ENCODE data around the gene ABHD6. TPM values are rescaled to one million over a fixed set of nuclear protein-coding genes. Genes with fewer than 3 reads are reported as not detected.
A peak's percentile ranks its signal among the peaks of the same experiment; 100 is the strongest.
"Not testable (repeated sequence)": the region's sequence is repeated elsewhere in the genome, so short reads cannot be mapped to it uniquely, and the experiment has no call there.

ABHD6 gene
- total RNA-seq, 1 donor from 2014 or later, result 5.9 TPM

GRCh38 chr3:58321791-58322190 is 84.2 kb downstream of the ABHD6 start:
- no peak for DNase-seq (ENCODE audit: low read depth, low spot score)

- no peak for DNase-seq (ENCODE audit: low read depth, low spot score)
Measured at GRCh38 chr3:58322793-58323192, 85.2 kb downstream of the ABHD6 start.

- no peak for DNase-seq (ENCODE audit: low read depth, low spot score)
Measured at GRCh38 chr3:58323529-58324390, 86.2 kb downstream of the ABHD6 start.

DNA sequence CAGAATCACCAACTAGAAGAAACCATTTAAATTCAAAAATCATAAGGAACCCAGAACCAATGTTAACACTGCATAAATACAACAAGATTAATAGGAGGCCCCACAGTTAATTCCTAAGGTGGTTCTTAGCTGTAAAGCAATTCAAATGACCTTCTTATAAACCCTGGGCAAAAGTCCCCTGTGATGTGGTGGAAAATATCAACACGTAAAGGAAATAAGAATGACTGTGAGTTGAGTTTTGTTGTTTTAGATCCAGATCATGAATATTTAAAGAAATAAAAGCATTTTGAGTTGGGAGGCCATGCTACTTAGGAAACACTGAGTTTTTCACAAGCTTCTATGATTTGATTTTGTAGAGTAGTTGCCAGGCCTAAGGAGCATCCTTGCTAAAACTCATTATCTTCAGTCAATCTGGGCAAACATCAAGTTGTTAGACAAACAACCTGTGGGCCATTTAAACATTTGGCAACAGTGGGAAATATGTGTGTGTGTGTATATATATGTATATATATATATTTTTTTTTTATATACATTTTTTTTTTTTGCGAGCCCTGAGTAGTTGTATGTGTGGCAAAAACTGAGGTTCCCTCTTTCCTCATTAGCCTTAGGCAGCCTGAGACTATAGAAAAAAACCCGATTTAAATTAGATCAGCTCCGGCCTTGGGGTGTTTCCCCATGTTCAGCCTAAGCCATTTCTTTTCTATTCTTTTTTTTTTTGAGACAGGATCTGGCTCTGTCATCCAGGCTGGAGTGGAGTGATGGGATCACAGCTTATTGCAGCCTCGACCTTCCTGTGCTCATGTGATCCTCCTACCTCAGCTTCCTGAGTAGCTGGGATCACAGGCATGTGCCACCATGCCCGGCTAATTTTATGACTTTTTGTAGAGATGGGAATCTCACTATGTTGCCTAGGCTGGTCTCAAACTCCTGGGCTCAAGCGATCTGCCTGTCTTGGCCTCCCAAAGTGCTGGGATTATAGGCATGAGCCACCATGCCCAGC is 87.1 kb downstream of the ABHD6 start:
- DNase-seq (ENCODE audit: low read depth, low spot score), result peak; percentile 49

DNA sequence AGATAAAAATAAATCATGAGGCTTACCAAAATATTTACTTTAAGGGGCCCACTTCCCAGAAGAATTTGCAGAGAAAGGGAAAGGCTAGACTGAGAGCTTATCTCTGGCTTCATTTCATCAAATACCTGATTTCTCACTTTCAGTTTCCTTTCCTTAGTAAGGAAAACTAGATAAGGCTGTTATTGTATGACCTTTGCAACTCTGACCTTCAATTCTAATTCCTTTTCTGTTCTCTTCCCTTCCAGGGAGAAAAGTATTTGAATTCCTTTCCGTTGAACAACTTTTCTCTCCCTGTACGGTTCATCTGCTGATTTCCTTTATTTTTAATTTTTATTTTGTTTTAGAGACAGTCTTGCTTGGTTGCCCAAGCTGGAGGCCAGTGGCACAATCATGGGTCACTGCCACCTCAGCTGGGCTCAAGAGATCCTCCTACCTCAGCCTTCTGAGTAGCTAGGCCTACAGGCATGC is 88.0 kb downstream of the ABHD6 start:
- no peak for DNase-seq (ENCODE audit: low read depth, low spot score)

DNA sequence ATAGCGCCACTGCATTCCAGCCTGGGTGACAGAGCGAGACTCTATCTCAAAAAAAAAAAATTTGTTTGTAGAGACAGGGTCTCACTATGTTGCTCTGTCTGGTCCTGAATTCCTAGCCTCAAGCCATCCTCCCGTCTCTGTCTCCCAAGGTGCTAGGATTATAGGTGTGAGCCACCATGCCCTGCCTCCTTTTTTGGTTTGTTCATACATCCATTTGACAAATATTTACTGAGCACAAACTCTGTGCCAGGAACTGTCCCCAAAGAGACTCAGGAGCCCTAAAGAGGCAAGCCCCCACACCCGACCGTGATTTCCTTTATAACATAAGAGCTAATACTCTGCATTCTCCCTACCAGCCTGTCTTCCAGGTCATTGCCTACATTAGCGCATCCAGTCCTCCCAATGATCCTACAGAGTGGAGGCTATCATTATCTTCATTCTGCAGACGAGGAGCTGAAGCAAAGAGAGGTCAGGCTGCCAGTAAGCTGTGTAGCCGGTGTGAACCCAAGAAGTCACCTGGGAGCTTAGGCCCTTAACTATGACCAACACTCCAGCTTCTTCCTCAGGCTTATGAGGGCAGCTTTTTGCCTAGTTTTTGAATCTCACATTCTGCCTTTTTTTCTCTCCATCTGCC is 88.8 kb downstream of the ABHD6 start:
- no peak for DNase-seq (ENCODE audit: low read depth, low spot score)

GRCh38 chr3:58329150-58329921 is 91.7 kb downstream of the ABHD6 start:
- DNase-seq (ENCODE audit: low read depth, low spot score), result no peak

DNA sequence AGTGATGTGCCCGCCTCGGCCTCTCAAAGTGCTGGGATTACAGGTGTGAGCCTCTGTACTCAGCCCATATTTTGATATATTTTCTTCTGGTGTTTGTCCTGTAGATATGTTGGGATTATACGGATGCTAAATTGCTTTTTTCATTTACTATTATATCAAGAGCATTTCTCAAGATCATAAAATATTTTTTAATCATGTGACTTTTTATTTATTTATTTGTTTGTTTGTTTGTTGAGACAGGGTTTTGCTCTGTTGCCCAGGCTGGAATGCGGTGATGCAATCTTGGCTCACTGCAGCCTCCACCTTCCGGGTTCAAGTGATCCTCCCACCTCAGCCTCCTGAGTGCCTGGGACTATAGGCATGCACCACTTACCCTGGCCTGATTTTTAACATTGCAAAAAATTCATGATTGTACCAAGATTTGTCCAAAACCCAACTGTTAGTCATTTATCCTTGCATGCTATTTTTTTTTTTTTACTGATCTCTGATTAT is 92.4 kb downstream of the ABHD6 start:
- DNase-seq (ENCODE audit: low read depth, low spot score), result no peak

DNA sequence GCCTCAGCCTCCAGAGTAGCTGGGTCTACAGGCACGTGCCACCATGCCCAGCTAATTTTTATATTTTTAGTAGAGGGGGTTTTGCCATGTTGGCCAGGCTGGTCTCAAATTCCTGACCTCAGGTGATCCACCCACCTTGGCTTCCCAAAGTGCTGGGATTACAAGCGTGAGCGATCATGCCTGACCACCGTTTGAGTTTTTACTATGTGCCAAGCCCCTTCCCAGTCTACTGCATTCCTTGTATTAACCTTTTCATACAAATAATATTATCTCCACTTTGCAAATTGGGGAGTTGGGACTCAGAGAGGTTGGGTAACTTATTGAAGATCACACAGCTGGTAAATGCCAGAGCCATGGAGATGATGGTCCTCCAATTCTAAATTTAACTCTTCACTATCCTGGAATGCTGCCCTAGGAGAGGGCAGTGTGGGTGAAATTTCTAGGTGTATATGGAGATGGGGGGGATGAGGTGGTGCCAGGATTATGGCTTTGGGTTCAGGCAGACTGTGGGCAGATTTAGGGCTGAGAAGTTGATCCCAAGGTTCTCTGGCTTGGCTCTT is 94.1 kb downstream of the ABHD6 start:
- DNase-seq (ENCODE audit: low read depth, low spot score), result no peak

DNA sequence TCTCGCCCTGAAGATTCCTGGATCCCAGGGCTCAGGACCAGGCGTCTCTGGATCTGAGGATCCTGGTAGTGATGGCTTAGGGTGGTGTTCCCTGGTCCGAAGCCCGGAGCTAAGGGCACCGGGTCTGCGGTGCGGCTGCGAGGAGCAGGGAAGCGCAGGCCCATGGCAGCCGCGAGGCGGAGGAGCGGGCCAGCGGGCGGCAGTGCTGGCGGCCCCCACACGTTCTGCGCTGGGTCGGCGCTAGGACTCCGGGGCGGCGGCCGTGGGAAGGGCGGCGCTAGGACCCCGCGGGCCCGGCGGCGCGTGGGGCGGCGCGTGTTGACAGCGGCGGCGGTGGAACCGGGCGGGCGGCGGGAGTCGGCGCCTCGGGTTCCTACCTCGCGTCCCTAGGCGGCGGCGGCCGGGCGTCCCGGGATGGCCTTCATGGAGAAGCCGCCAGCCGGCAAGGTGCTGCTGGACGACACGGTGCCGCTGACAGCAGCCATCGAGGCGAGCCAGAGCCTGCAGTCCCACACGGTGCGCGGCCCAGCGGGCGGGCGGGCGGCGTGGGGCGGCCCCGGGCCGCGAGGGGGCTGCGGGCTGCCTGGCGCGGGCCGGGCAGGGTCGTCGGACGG is 95.1 kb downstream of the ABHD6 start, which contains the start of gene PXK:
PXK (plus strand) TSS at position 318 of the 614 bp plus-strand sequence; CDS start at position 415, 97 bp downstream.
- no peak for DNase-seq (ENCODE audit: low read depth, low spot score)

DNA sequence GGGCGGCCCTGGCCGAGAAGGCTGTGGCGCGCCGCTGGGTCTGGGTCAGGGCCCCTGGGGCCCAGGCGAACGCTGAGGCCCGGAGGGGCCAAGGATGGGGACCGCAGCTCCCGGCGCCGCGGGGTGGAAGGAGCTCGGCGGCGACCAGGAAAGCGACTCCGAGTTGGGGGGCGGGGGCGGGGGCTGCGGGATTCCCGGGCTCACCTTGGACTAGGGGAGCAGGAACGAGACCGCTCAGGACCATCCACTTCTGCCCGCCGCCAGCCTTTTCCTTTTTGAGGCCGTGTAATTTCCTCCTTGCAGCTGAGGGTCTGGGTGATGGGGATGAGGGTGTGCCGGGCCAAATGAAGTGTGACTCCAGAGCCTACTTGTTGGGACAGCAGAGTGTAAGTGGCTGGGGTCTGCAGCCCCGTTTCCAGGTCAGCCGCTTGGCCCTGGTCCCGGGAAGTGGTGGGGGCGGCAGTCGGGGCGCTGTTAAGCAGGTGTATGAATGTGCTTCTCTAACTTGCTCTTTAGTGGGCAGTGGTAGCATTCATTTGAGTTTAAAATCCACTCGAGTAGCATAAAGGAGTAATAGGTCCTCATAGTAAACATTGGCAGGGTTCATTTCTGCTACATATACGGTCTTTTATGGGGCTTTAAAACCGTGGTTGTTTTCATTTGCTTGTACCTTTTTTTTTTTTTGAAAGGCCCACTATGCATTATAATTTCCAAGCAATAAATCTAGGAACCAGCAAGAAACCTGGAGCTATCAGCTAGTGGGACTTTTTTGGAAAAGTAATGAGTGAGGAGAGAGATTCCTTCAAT is 95.8 kb downstream of the ABHD6 start:
- DNase-seq (ENCODE audit: low read depth, low spot score), result no peak

- DNase-seq (ENCODE audit: low read depth, low spot score), result no peak
Measured at GRCh38 chr3:58334013-58334321, 96.4 kb downstream of the ABHD6 start.

- DNase-seq (ENCODE audit: low read depth, low spot score), result no peak
Measured at GRCh38 chr3:58334506-58334884, 96.9 kb downstream of the ABHD6 start.

DNA sequence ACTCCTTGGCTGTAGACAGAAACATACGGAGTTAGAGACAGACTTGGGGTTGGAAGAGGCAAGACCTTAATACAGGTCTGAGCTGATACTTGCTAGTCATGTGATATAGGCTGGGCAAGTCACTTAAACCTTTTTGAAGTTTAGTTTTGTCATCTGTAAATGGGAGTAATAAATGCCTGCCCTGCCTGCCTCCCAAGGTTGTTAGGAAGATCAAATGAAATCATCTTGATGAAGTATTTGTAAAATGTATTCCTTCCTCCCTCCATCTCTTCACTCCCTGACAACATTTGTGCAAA is 98.0 kb downstream of the ABHD6 start:
- DNase-seq (ENCODE audit: low read depth, low spot score), result no peak

GRCh38 chr3:58336135-58336882 is 98.7 kb downstream of the ABHD6 start:
- DNase-seq (ENCODE audit: low read depth, low spot score), result no peak

GRCh38 chr3:58337190-58337589 is 99.6 kb downstream of the ABHD6 start:
- DNase-seq (ENCODE audit: low read depth, low spot score), result no peak

- not testable (repeated sequence) for DNase-seq (ENCODE audit: low read depth, low spot score)
Measured at GRCh38 chr3:58339146-58339545, 101.6 kb downstream of the ABHD6 start.

- no peak for DNase-seq (ENCODE audit: low read depth, low spot score)
Measured at GRCh38 chr3:58340594-58341244, 103.1 kb downstream of the ABHD6 start.
